Keratinocyte (primary cell): ENCODE results near the gene KLF2.

Experiments
- EZH2 ChIP-seq: IDR thresholded peaks from one replicate; pipeline ENCODE4 v1.6.1; 2012; ENCODE audit warnings: inconsistent platforms, mild to moderate bottlenecking, low read length, moderate library complexity
- TF ChIP-seq, protein P1 (sequence below), 3 experiments: IDR thresholded peaks in 1 of 3; conservative IDR thresholded peaks in 1 of 3; optimal IDR thresholded peaks in 1 of 3; 2 replicates in 2 of 3; 3 replicates in 1 of 3; pipeline versions ENCODE3 to v1.5.1; 2011; ENCODE audit warnings: low read length in 3 of 3, mild to moderate bottlenecking in 3 of 3, moderate library complexity in 2 of 3, control low read depth in 1 of 3, inconsistent platforms in 1 of 3; ENCODE audit not compliant: insufficient read depth in 2 of 3; ENCODE audit errors: extremely low read depth in 1 of 3

DNA sequence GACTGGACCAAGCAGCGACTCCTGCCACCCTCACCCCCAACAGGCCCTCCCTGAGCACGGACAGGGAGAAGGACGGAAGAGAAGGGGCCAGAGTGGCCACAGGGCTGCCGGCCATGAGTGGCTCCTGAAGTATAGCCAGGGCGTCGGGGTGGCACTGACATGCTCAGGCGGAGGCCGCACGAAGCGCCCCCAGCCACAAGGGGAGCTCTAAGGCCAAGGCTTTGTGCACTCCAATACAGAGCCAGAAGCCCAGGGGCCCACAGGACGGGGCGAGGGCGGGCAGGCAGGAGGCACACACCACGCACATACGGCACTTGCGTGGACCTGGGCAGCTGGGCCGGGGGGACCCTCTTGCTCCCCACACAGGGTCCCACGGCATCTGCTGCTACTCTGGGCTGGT, 52.0 kb downstream of the KLF2 start:
- TF ChIP-seq, protein P1, sequence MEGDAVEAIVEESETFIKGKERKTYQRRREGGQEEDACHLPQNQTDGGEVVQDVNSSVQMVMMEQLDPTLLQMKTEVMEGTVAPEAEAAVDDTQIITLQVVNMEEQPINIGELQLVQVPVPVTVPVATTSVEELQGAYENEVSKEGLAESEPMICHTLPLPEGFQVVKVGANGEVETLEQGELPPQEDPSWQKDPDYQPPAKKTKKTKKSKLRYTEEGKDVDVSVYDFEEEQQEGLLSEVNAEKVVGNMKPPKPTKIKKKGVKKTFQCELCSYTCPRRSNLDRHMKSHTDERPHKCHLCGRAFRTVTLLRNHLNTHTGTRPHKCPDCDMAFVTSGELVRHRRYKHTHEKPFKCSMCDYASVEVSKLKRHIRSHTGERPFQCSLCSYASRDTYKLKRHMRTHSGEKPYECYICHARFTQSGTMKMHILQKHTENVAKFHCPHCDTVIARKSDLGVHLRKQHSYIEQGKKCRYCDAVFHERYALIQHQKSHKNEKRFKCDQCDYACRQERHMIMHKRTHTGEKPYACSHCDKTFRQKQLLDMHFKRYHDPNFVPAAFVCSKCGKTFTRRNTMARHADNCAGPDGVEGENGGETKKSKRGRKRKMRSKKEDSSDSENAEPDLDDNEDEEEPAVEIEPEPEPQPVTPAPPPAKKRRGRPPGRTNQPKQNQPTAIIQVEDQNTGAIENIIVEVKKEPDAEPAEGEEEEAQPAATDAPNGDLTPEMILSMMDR (optimal IDR thresholded peaks at IDR 0.05 in 1 of 3, IDR thresholded peaks at IDR 0.05 in 1 of 3, conservative IDR thresholded peaks at IDR 0.05 in 1 of 3; ENCODE audit: extremely low read depth in 1 of 3, insufficient read depth in 2 of 3, low read length in 3 of 3) = peak; percentile 19 to 30 (median 27)
- no peak for TF ChIP-seq EZH2
